BLaER1 treated with 17β-estradiol and CSF1 and Interleukin-3, amounts not matched to agents 10 nM and 100 nM (cell line): ENCODE results near the gene GSTM3.

Experiments
- H3K27ac ChIP-seq, 11 experiments: shearing (Covaris generic); formaldehyde crosslinking; 2 replicates each; pipeline ENCODE4 v1.8.1; 2022
- H3K27me3 ChIP-seq, 11 experiments: shearing (Covaris generic); formaldehyde crosslinking; 2 replicates each; pipeline ENCODE4 v1.8.1; 2022
- H3K36me3 ChIP-seq, 11 experiments: shearing (Covaris generic); formaldehyde crosslinking; 2 replicates each; pipeline ENCODE4 v1.8.1; 2022
- H3K4me1 ChIP-seq, 10 experiments: shearing (Covaris generic); formaldehyde crosslinking; 2 replicates each; pipeline ENCODE4 v1.8.1; 2022
- H3K4me2 ChIP-seq, 11 experiments: shearing (Covaris generic); formaldehyde crosslinking; 2 replicates each; pipeline ENCODE4 v1.8.1; 2022
- H3K4me3 ChIP-seq, 10 experiments: shearing (Covaris generic); formaldehyde crosslinking; 2 replicates each; pipeline ENCODE4 v1.8.1; 2022
- H3K9ac ChIP-seq, 11 experiments: shearing (Covaris generic); formaldehyde crosslinking; 2 replicates each; pipeline ENCODE4 v1.8.1; 2022
- H3K9me3 ChIP-seq, 11 experiments: shearing (Covaris generic); formaldehyde crosslinking; replicated peaks in 1 of 11; 2 replicates each; pipeline ENCODE4 v1.8.1; 2022
- H4K20me1 ChIP-seq, 11 experiments: shearing (Covaris generic); formaldehyde crosslinking; 2 replicates each; pipeline ENCODE4 v1.8.1; 2022
- Cebpa-rat ChIP-seq, 11 experiments: shearing (Covaris generic); IDR thresholded peaks; 2 replicates each; pipeline ENCODE4 v1.8.1; 2022

Gene GSTM3

GRCh38 chr1:109740615-109741373 is at the start of gene GSTM3:
GSTM3 (minus strand) TSS chr1:109741038; CDS start chr1:109740287, 751 bp downstream.
- Histone ChIP-seq H4K20me1 (no peaks in the 10 kb centered on the region), H3K36me3 (no peaks in the 10 kb centered on the region), H3K27ac (no peak within 1 kb of the TSS), H3K9ac (no peak within 1 kb of the TSS), H3K4me3 (peak within 1 kb of the TSS in 1 of 10 experiments; percentile 18; a peak in 4 of 20 replicates), H3K9me3 (peaks cover 15 to 23% (median 18%) of the 10 kb centered on the region in 11 experiments), H3K4me1 (no peaks in the 10 kb centered on the region), H3K4me2 (no peak within 1 kb of the TSS), H3K27me3 (peaks cover 22 to 43% (median 34%) of the 10 kb centered on the region in 11 experiments)
- no peak for TF ChIP-seq Cebpa-rat (IDR thresholded peaks at IDR 0.05)

GRCh38 chr1:109790329-109790728 is 49.5 kb upstream of the GSTM3 start:
- Histone ChIP-seq H3K4me1 (peaks cover 68 to 96% (median 90%) of the 10 kb centered on the region in 10 experiments), H3K4me2 (peak overlapping the region; percentile 70 to 96 (median 85))

GRCh38 chr1:109789551-109790180 is 48.8 kb upstream of the GSTM3 start:
- Histone ChIP-seq H3K4me3 (peak overlapping the region in 5 of 10 experiments; percentile 38 to 56 (median 49); a peak in 9 of 20 replicates), H3K4me2 (peak overlapping the region; percentile 70 to 96 (median 85)), H4K20me1 (no peaks in the 10 kb centered on the region), H3K36me3 (no peaks in the 10 kb centered on the region), H3K4me1 (peaks cover 65 to 89% (median 84%) of the 10 kb centered on the region in 10 experiments), H3K9me3 (no peaks in the 10 kb centered on the region), H3K9ac (peak overlapping the region in 10 of 11 experiments; percentile 5 to 85 (median 81); a peak in 18 of 22 replicates), H3K27me3 (no peaks in the 10 kb centered on the region), H3K27ac (peak overlapping the region in 10 of 11 experiments; percentile 72 to 96 (median 94); a peak in 19 of 22 replicates)
- no peak for TF ChIP-seq Cebpa-rat (IDR thresholded peaks at IDR 0.05)

More at GRCh38 chr1:109790329-109790728, 49.5 kb upstream of the GSTM3 start:
- H3K9me3 ChIP-seq = no peaks in the 10 kb centered on the region
- H3K27ac ChIP-seq = peak overlapping the region in 10 of 11 experiments; percentile 72 to 96 (median 94); a peak in 21 of 22 replicates
- H3K9ac ChIP-seq = peak overlapping the region in 9 of 11 experiments; percentile 69 to 85 (median 81); a peak in 18 of 22 replicates
- TF ChIP-seq Cebpa-rat (IDR thresholded peaks at IDR 0.05) = no peak
- peak overlapping the region in 5 of 10 experiments; percentile 38 to 56 (median 49); a peak in 9 of 20 replicates for H3K4me3 ChIP-seq
- H3K36me3 ChIP-seq = no peaks in the 10 kb centered on the region
- no peaks in the 10 kb centered on the region for H4K20me1 ChIP-seq
- H3K27me3 ChIP-seq = no peaks in the 10 kb centered on the region

GRCh38 chr1:109788695-109789521 is 48.1 kb upstream of the GSTM3 start:
- peak overlapping the region; percentile 70 to 96 (median 85) for H3K4me2 ChIP-seq
- TF ChIP-seq Cebpa-rat (IDR thresholded peaks at IDR 0.05) = no peak
- H3K9ac ChIP-seq = peak overlapping the region in 10 of 11 experiments; percentile 5 to 85 (median 81); a peak in 18 of 22 replicates
- peaks cover 57 to 82% (median 76%) of the 10 kb centered on the region in 10 experiments for H3K4me1 ChIP-seq
- H4K20me1 ChIP-seq = no peaks in the 10 kb centered on the region
- peak overlapping the region in 5 of 10 experiments; percentile 38 to 56 (median 49); a peak in 8 of 20 replicates for H3K4me3 ChIP-seq
- no peaks in the 10 kb centered on the region for H3K27me3 ChIP-seq
- no peaks in the 10 kb centered on the region for H3K36me3 ChIP-seq
- H3K9me3 ChIP-seq = no peaks in the 10 kb centered on the region
- H3K27ac ChIP-seq = peak overlapping the region in 9 of 11 experiments; percentile 80 to 96 (median 94); a peak in 18 of 22 replicates

GRCh38 chr1:109787845-109788601 is 47.2 kb upstream of the GSTM3 start:
- no peaks in the 10 kb centered on the region for H3K9me3 ChIP-seq
- H3K27me3 ChIP-seq = no peaks in the 10 kb centered on the region
- H3K4me2 ChIP-seq = peak overlapping the region in 9 of 11 experiments; percentile 2 to 96 (median 79); a peak in 14 of 22 replicates
- H3K36me3 ChIP-seq = no peaks in the 10 kb centered on the region
- H3K4me3 ChIP-seq = no peak overlapping the region
- no peaks in the 10 kb centered on the region for H4K20me1 ChIP-seq
- H3K27ac ChIP-seq = peak overlapping the region in 8 of 11 experiments; percentile 91 to 96 (median 94); a peak in 16 of 22 replicates
- H3K9ac ChIP-seq = peak overlapping the region in 2 of 11 experiments; percentile 37 to 81; a peak in 4 of 22 replicates
- H3K4me1 ChIP-seq = peaks cover 49 to 73% (median 68%) of the 10 kb centered on the region in 10 experiments
- no peak for TF ChIP-seq Cebpa-rat (IDR thresholded peaks at IDR 0.05)

GRCh38 chr1:109787211-109787844 is 46.5 kb upstream of the GSTM3 start:
- no peak for TF ChIP-seq Cebpa-rat (IDR thresholded peaks at IDR 0.05)
- H3K9me3 ChIP-seq = no peaks in the 10 kb centered on the region
- peak overlapping the region in 4 of 11 experiments; percentile 93 to 96 (median 96); a peak in 8 of 22 replicates for H3K27ac ChIP-seq
- H3K27me3 ChIP-seq = no peaks in the 10 kb centered on the region
- no peaks in the 10 kb centered on the region for H4K20me1 ChIP-seq
- H3K4me2 ChIP-seq = peak overlapping the region in 4 of 11 experiments; percentile 34 to 96 (median 72); a peak in 7 of 22 replicates
- H3K4me3 ChIP-seq = no peak overlapping the region
- no peaks in the 10 kb centered on the region for H3K36me3 ChIP-seq
- peaks cover 42 to 66% (median 61%) of the 10 kb centered on the region in 10 experiments for H3K4me1 ChIP-seq
- no peak overlapping the region for H3K9ac ChIP-seq

GRCh38 chr1:109786531-109787021 is 45.7 kb upstream of the GSTM3 start:
- peak overlapping the region in 5 of 11 experiments; percentile 10 to 95 (median 38); a peak in 7 of 22 replicates for H3K27ac ChIP-seq
- no peaks in the 10 kb centered on the region for H3K27me3 ChIP-seq
- no peaks in the 10 kb centered on the region for H3K9me3 ChIP-seq
- H3K4me2 ChIP-seq = peak overlapping the region in 7 of 11 experiments; percentile 14 to 96 (median 49); a peak in 15 of 22 replicates
- H3K4me1 ChIP-seq = peaks cover 34 to 58% (median 53%) of the 10 kb centered on the region in 10 experiments
- H4K20me1 ChIP-seq = no peaks in the 10 kb centered on the region
- no peaks in the 10 kb centered on the region for H3K36me3 ChIP-seq
- H3K9ac ChIP-seq = no peak overlapping the region; a peak in 1 of 22 replicates
- TF ChIP-seq Cebpa-rat (IDR thresholded peaks at IDR 0.05) = no peak
- H3K4me3 ChIP-seq = no peak overlapping the region
